K562 (cell line): ENCODE results near the gene BEST1. TPM values are rescaled to one million over a fixed set of nuclear protein-coding genes. Genes with fewer than 3 reads are reported as not detected.

Experiments used
- ATAC-seq: fragments of 200-7000 bp; cut with Tn5 transposase; 3 replicates; pipeline ENCODE4 v1.9.1; 2020; ENCODE audit warnings: moderate library complexity
- BruUV-seq: library from RNA; stranded (reverse); fragments of 400-500 nt; replicated peaks from 2 replicates; lab custom pipeline; 2021; lab: Mats Ljungman, UMichigan
- CTCF ChIA-PET: fragments of 300-600 bp; formaldehyde crosslinking; extraction: SDS; loops from one replicate; lab custom pipeline; 2021; ENCODE audit warnings: low intra/inter-chr PET ratio; lab: Yijun Ruan, JAX
- POLR2A ChIA-PET: fragments of 300-600, 350-650 bp; sonication (Branson Sonifier 250); formaldehyde crosslinking; extraction: SDS; loops from one replicate; lab custom pipeline; 2021; ENCODE audit warnings: antibody characterized with exemption, inconsistent platforms; lab: Yijun Ruan, JAX
- DNase-seq, 4 experiments: peaks; one replicate each; pipeline versions ENCODE4 v3.0.0 to v3.0.0-alpha.2; 2011 to 2018; ENCODE audit warnings: low spot score in 3 of 4, mixed read lengths in 3 of 4; ENCODE audit errors: extremely low read depth in 1 of 4
- FAIRE-seq: peaks from 2 replicates; lab custom pipeline; 2011; peaks lifted over from hg19 to GRCh38; lab: Jason Lieb, UNC
- H2AFZ ChIP-seq: 2 replicates; pipeline ENCODE4 v1.6.0; 2011; ENCODE audit warnings: low read depth, low read length, control low read depth, inconsistent platforms
- H3K27ac ChIP-seq: fragments of 200-600 bp; 3 replicates; pipeline ENCODE4 v1.8.0; 2011; ENCODE audit warnings: low read depth, mild to moderate bottlenecking, control low read depth, inconsistent platforms, low read length, moderate library complexity, mixed read lengths; ENCODE audit errors: extremely low read depth
- H3K27me3 ChIP-seq, 2 experiments: fragments of 300-600 bp in 1 of 2; 2 replicates in 1 of 2; 3 replicates in 1 of 2; pipeline versions ENCODE4 v1.6.0 to v1.8.0; 2011; ENCODE audit warnings: inconsistent platforms in 2 of 2, low read length in 2 of 2, mild to moderate bottlenecking in 1 of 2, mixed read lengths in 1 of 2, moderate library complexity in 1 of 2; ENCODE audit not compliant: control insufficient read depth in 2 of 2, insufficient read depth in 2 of 2
- H3K36me3 ChIP-seq: fragments of 300-600 bp; 3 replicates; pipeline ENCODE4 v1.8.0; 2011; ENCODE audit warnings: mild to moderate bottlenecking, low read length, inconsistent platforms; ENCODE audit not compliant: control insufficient read depth, insufficient read depth
- H3K4me1 ChIP-seq, 2 experiments: fragments of 200-600 bp in 1 of 2; replicated peaks in 1 of 2; 2 replicates in 1 of 2; 3 replicates in 1 of 2; pipeline versions ENCODE4 v1.5.1 to v1.8.0; 2011; ENCODE audit warnings: inconsistent platforms in 2 of 2, low read length in 2 of 2, mild to moderate bottlenecking in 1 of 2, mixed read lengths in 1 of 2, moderate library complexity in 1 of 2; ENCODE audit not compliant: control insufficient read depth in 2 of 2, insufficient read depth in 2 of 2
- H3K4me2 ChIP-seq: 2 replicates; pipeline ENCODE4 v1.6.1; 2011; ENCODE audit warnings: low read length, control low read depth, inconsistent platforms, mixed read lengths; ENCODE audit not compliant: insufficient read depth
- H3K4me3 ChIP-seq: fragments of 200-600 bp; sonication (generic), shearing (Covaris generic); 2 replicates; pipeline ENCODE4 v1.5.1; 2016; ENCODE audit warnings: control low read depth, inconsistent platforms
- H3K79me2 ChIP-seq: fragments of 200-600 bp; 3 replicates; pipeline ENCODE4 v1.8.0; 2011; ENCODE audit warnings: low read length, inconsistent platforms; ENCODE audit not compliant: control insufficient read depth, insufficient read depth
- H3K9ac ChIP-seq, 2 experiments: 2 replicates each; pipeline versions ENCODE4 v1.6.0 to v1.6.1; 2011; ENCODE audit warnings: low read depth in 2 of 2, low read length in 2 of 2, control low read depth in 1 of 2, inconsistent platforms in 1 of 2, mild to moderate bottlenecking in 1 of 2, mixed read lengths in 1 of 2; ENCODE audit not compliant: insufficient read depth in 1 of 2
- H3K9me1 ChIP-seq: one replicate; pipeline ENCODE4 v1.6.0; 2011; ENCODE audit warnings: inconsistent platforms, mild to moderate bottlenecking, low read length, moderate library complexity; ENCODE audit not compliant: control insufficient read depth, insufficient read depth
- H3K9me3 ChIP-seq: replicated peaks from 2 replicates; pipeline ENCODE4 v1.5.1; 2011; ENCODE audit warnings: low read depth, low read length, inconsistent platforms; ENCODE audit not compliant: control insufficient read depth, insufficient read depth
- H4K20me1 ChIP-seq: replicated peaks from 2 replicates; pipeline ENCODE4 v1.6.1; 2011; ENCODE audit warnings: low read length, inconsistent platforms, mixed read lengths; ENCODE audit not compliant: control insufficient read depth, insufficient read depth
- EHMT2 ChIP-seq: fragments of 450-650 bp; IDR thresholded peaks from 2 replicates; pipeline ENCODE4 v1.6.1; 2018; ENCODE audit warnings: antibody characterized with exemption
- FOXA3 ChIP-seq, 2 experiments: fragments of 450-650 bp in 1 of 2; sonication (generic) in 1 of 2; formaldehyde crosslinking; IDR thresholded peaks in 1 of 2; conservative IDR thresholded peaks in 1 of 2; 2 replicates each; pipeline versions ENCODE4 v1.4.0 to v1.8.0; 2020 to 2022; ENCODE audit warnings: mild to moderate bottlenecking in 2 of 2, missing genetic modification reagents in 1 of 2
- MCM3 ChIP-seq: fragments of 450-650 bp; IDR thresholded peaks from 2 replicates; pipeline ENCODE4 v1.6.1; 2016
- NFYB ChIP-seq: IDR thresholded peaks from 2 replicates; pipeline ENCODE4 v1.6.1; 2011; ENCODE audit warnings: mild to moderate bottlenecking, moderate library complexity; ENCODE audit not compliant: insufficient read length; ENCODE audit errors: extremely low read depth
- POU5F1 ChIP-seq: fragments of 150-350 bp; IDR thresholded peaks from 2 replicates; pipeline ENCODE4 v1.6.1; 2014; ENCODE audit warnings: borderline replicate concordance, low read length, low read depth, mild to moderate bottlenecking; ENCODE audit not compliant: partially characterized antibody
- TRIM28 ChIP-seq: fragments of 450-650 bp; IDR thresholded peaks from 2 replicates; pipeline ENCODE4 v1.6.1; 2017
- ZNF174 ChIP-seq: fragments of 250-450 bp; sonication (Bioruptor Pico); IDR thresholded peaks from 2 replicates; pipeline ENCODE4 v1.4.0; 2020; ENCODE audit warnings: mild to moderate bottlenecking
- WGBS: fragments of 100-300 bp; shearing (Covaris generic); methylation state at CpG from one replicate; pipeline ENCODE4 v1.1.6; 2016; ENCODE audit warnings: low coverage, mixed read lengths; ENCODE audit not compliant: insufficient coverage; ENCODE audit errors: missing lambda C conversion rate; 5-methylcytosine and 5-hydroxymethylcytosine counted together
- in situ Hi-C: fragments of 300-500 bp; cut with MboI; formaldehyde crosslinking; loops from 4 replicates; pipeline ENCODE4 v1.15.0; 2018; ENCODE audit warnings: inconsistent platforms, mixed read lengths
- intact Hi-C: fragments of 100-400 bp; cut with micrococcal nuclease; formaldehyde crosslinking; loops from 2 replicates; pipeline ENCODE4 v1.14.2; 2022
- polyA plus RNA-seq, 8 experiments: library from polyadenylated mRNA; depleted of rRNA in 4 of 8; stranded (reverse) in 5 of 8; unstranded in 3 of 8; fragments of >200 nt; fragmentation: Nextera tagmentation in 2 of 8; fragmentation: Illumina TruSeq in 1 of 8; extraction: Ambion mirVana in 2 of 8; extraction: Trizol in 1 of 8; gene quantifications; 2 replicates each; pipeline versions ENCODE4 v1.2.1 to v1.2.3, GENCODE V29; 2011 to 2014; ENCODE audit warnings: inconsistent platforms in 1 of 8, missing spikeins in 1 of 8
- total RNA-seq, 7 experiments: library from RNA; depleted of rRNA in 6 of 7; stranded (reverse); fragments of >200 nt in 6 of 7; fragmentation: Illumina TruSeq in 2 of 7; extraction: Trizol in 2 of 7; gene quantifications; 2 replicates each; pipeline versions ENCODE4 v1.2.1 to v1.2.3, GENCODE V29; 2011 to 2021; ENCODE audit warnings: low replicate concordance in 1 of 7
- TF ChIP-seq, protein P1 (sequence below): fragments of 450-650 bp; IDR thresholded peaks from 2 replicates; pipeline ENCODE4 v1.6.1; 2018; ENCODE audit warnings: mild to moderate bottlenecking, low read depth; ENCODE audit not compliant: partially characterized antibody
- TF ChIP-seq, protein P2 (sequence below), 2 experiments: fragments of 450-650 bp in 1 of 2; sonication (generic) in 1 of 2; formaldehyde crosslinking in 1 of 2; IDR thresholded peaks; 2 replicates each; pipeline versions ENCODE4 v1.7.1 to v1.9.0; 2016 to 2022; ENCODE audit warnings: inconsistent platforms in 1 of 2, mild to moderate bottlenecking in 1 of 2, missing genetic modification reagents in 1 of 2

Gene BEST1
- total and polyA plus RNA-seq, 9 of the 15 experiments (the other 6 are each of a cell fraction or from before 2014, with no cell fraction given), result 0.07 to 1.3 (median 0.40) TPM

DNA sequence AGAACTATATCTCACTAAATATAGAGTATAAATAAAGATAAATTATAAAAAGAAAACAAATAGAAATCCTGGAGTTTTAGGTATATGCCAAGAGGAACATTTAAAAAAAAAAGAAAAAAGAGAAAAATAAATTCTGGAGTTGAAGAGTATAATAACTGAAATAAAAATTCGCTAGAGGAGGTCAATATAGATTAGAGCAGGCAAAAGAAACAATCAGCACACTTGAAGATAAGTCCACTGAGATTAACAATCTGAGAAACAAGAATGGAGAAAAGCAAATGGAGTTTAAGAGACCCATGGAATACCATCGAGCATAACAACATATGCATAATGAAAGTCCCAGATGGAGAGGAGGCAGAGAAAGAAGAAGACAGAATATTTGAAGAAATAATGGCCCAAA, 14.3 kb upstream of the BEST1 start (continued):
- TF ChIP-seq TRIM28 (peak; percentile 89; the same call in 1 of the 2 replicates), ZNF174 (no peak)
- TF ChIP-seq, protein P1, sequence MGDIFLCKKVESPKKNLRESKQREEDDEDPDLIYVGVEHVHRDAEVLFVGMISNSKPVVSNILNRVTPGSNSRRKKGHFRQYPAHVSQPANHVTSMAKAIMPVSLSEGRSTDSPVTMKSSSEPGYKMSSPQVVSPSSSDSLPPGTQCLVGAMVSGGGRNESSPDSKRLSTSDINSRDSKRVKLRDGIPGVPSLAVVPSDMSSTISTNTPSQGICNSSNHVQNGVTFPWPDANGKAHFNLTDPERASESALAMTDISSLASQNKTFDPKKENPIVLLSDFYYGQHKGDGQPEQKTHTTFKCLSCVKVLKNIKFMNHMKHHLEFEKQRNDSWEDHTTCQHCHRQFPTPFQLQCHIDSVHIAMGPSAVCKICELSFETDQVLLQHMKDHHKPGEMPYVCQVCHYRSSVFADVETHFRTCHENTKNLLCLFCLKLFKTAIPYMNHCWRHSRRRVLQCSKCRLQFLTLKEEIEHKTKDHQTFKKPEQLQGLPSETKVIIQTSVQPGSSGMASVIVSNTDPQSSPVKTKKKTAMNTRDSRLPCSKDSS, result peak; percentile 81

- no TSS peak for BruUV-seq
- Histone ChIP-seq H4K20me1 (no peaks in the 10 kb centered on the region), H3K27ac (no peak overlapping the region), H3K4me3 (no peak overlapping the region), H3K36me3 (no peaks in the 10 kb centered on the region), H2AFZ (no peak overlapping the region), H3K79me2 (no peaks in the 10 kb centered on the region), H3K9me1 (no peaks in the 10 kb centered on the region), H3K4me2 (no peak overlapping the region), H3K9ac (no peak overlapping the region), H3K27me3 (no peaks in the 10 kb centered on the region), H3K9me3 (0 out of 2 replicates have a peak, but pooled peaks cover 2% of the 10 kb centered on the region), H3K4me1 (peaks cover 0 to 3% of the 10 kb centered on the region in 2 experiments; a peak in 3 of 5 replicates)
- ChIA-PET POLR2A (interaction anchor here (0.7 to 2.2 kb wide), 2 partner anchors 9 to 319 kb away, joined by 5 to 8 read pairs; no protein-coding TSS in a partner anchor), CTCF (interaction anchor here (0.6 kb wide), 1 partner anchor 62 kb away, joined by 3 read pairs; no protein-coding TSS in a partner anchor)
- ATAC-seq (no peak), FAIRE-seq (no peak), DNase-seq (no peak)
- intact Hi-C loops, result no loop called here
- WGBS, result 70% methylated on average over 10 of the region's 10 CpGs
- in situ Hi-C loops, result no loop called here
- TF ChIP-seq NFYB (no peak), MCM3 (no peak), FOXA3 (CRISPR knock-in tag; conservative IDR thresholded peaks at IDR 0.05 in 1 of 2, IDR thresholded peaks at IDR 0.05 in 1 of 2) (no peak), POU5F1 (no peak), TRIM28 (no peak), EHMT2 (no peak)
- TF ChIP-seq, protein P2, sequence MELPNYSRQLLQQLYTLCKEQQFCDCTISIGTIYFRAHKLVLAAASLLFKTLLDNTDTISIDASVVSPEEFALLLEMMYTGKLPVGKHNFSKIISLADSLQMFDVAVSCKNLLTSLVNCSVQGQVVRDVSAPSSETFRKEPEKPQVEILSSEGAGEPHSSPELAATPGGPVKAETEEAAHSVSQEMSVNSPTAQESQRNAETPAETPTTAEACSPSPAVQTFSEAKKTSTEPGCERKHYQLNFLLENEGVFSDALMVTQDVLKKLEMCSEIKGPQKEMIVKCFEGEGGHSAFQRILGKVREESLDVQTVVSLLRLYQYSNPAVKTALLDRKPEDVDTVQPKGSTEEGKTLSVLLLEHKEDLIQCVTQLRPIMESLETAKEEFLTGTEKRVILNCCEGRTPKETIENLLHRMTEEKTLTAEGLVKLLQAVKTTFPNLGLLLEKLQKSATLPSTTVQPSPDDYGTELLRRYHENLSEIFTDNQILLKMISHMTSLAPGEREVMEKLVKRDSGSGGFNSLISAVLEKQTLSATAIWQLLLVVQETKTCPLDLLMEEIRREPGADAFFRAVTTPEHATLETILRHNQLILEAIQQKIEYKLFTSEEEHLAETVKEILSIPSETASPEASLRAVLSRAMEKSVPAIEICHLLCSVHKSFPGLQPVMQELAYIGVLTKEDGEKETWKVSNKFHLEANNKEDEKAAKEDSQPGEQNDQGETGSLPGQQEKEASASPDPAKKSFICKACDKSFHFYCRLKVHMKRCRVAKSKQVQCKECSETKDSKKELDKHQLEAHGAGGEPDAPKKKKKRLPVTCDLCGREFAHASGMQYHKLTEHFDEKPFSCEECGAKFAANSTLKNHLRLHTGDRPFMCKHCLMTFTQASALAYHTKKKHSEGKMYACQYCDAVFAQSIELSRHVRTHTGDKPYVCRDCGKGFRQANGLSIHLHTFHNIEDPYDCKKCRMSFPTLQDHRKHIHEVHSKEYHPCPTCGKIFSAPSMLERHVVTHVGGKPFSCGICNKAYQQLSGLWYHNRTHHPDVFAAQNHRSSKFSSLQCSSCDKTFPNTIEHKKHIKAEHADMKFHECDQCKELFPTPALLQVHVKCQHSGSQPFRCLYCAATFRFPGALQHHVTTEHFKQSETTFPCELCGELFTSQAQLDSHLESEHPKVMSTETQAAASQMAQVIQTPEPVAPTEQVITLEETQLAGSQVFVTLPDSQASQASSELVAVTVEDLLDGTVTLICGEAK (IDR thresholded peaks at IDR 0.05), result no peak
- TF ChIP-seq, protein P2 (CRISPR knock-in tag; IDR thresholded peaks at IDR 0.05), result no peak
Observed at GRCh38 chr11:61940466-61940865, 9.7 kb upstream of the BEST1 start.
